Esophagus muscularis mucosa (tissue), 3 donors: ENCODE results near the gene DAD1.

Source experiments
- POLR2A ChIP-seq: fragments of 450-650 bp; IDR thresholded peaks from one replicate; pipeline ENCODE4 v1.6.1; 2017; ENCODE audit warnings: antibody characterized with exemption, moderate library complexity, mild to moderate bottlenecking, low read depth
- POLR2AphosphoS5 ChIP-seq, 2 donors: sonication (generic); formaldehyde crosslinking; IDR thresholded peaks; one replicate each; pipeline ENCODE4 v1.6.1; 2017; ENCODE audit warnings: antibody characterized with exemption in 2 of 2
- TF ChIP-seq, protein P1 (sequence below), 3 experiments: fragments of 200-600 bp in 2 of 3; fragments of 450-650 bp in 1 of 3; sonication (generic) in 2 of 3; IDR thresholded peaks; one replicate each; pipeline ENCODE4 v1.5.1; 2017 to 2019; ENCODE audit warnings: antibody characterized with exemption in 3 of 3, mild to moderate bottlenecking in 2 of 3, moderate library complexity in 1 of 3

DNA sequence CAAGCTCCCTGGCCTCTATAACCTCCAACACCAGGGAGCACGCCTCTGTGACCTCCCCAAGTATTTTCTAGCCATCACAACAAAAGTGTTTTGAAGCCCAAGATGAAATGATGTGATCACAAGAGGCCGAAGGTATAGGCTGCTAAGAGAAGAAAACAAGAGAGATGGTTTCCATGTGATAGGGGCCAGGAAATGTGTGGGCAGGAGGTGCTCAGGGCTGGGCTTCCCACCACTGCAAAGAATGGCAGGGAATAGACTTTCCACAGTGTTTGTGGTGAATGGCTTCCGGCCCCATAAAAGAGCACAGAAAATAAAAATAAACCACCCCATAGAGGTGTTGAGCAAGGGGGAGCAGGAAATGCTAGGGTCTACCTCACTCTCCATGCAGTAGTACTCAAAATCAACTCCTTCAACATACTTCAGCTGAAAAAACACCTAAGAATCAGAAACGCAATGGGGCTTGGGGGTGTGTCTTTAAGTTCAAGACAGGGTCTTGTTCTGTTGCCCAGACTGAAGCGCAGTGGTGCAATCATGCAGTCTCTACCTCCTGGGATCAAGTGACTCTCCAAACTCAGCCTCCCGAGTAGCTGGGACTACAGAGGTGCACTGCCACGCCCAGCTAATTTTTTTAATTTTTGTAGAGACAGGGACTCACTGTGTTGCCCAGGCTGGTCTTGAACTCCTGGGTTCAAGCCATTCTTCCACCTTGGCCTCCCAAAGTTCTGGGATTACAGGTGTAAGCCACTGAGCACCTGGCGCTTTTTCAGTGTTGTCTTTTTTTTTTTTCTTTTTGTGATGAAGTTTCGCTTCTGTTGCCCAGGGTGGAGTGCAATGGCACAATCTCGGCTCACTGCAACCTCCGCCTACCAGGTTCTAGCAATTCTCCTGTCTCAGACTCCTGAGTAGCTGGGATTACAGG is 27.1 kb downstream of the DAD1 start:
- TF ChIP-seq POLR2A, result no peak
- TF ChIP-seq, protein P1, sequence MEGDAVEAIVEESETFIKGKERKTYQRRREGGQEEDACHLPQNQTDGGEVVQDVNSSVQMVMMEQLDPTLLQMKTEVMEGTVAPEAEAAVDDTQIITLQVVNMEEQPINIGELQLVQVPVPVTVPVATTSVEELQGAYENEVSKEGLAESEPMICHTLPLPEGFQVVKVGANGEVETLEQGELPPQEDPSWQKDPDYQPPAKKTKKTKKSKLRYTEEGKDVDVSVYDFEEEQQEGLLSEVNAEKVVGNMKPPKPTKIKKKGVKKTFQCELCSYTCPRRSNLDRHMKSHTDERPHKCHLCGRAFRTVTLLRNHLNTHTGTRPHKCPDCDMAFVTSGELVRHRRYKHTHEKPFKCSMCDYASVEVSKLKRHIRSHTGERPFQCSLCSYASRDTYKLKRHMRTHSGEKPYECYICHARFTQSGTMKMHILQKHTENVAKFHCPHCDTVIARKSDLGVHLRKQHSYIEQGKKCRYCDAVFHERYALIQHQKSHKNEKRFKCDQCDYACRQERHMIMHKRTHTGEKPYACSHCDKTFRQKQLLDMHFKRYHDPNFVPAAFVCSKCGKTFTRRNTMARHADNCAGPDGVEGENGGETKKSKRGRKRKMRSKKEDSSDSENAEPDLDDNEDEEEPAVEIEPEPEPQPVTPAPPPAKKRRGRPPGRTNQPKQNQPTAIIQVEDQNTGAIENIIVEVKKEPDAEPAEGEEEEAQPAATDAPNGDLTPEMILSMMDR (IDR thresholded peaks at IDR 0.05), result no peak
- no peak for TF ChIP-seq POLR2AphosphoS5 (IDR thresholded peaks at IDR 0.05)
